GM19351 (cell line): ENCODE measurements around the gene PROZ.

Source experiments
- ATAC-seq: cut with Tn5 transposase; IDR thresholded peaks from one replicate; pipeline ENCODE4 v1.9.1; 2021; ENCODE audit warnings: mild to moderate bottlenecking, moderate library complexity; ENCODE audit not compliant: unreplicated experiment

PROZ gene

GRCh38 chr13:113139577-113139976 lies 18.9 kb upstream of the PROZ start:
- ATAC-seq = no peak

DNA sequence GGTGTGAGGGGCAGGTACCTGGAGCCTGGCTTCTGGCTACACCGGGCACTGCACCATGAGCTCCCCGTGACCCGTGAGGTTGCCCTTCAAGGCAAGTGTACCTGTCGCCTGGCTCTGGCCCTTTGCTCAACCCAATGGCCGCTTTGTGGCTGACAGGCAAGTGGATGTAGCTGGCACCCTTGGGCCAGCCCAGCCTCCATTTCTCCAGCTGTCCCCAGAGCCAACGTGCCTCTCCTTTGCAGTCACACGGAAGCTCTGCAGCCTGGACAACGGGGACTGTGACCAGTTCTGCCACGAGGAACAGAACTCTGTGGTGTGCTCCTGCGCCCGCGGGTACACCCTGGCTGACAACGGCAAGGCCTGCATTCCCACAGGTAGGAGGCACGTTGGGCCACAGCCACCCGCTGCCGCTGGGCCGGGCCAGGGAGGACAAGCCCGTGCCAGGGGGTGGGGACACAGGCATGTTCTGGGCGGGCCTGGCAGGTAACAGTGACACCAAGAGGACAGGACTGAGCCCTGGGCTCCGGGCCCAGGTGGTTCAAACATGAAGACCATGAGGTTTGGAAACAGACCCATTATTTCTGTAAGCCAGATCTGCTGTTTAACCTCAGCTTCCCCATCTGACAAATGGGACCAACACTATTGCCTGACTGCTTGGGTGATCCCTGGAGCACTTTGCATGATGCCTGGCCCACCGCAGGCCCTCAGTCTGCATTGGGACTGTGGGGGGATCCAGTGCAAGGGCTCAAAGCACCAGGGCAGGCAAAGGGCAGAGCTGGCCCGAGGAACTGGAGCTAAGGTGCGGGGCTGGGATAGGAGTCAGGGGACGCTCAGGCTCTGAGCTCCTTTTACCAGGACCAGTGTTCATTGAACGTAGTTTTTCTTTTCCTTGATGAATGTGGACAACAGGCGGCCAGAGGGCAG lies 17.5 kb upstream of the PROZ start:
- ATAC-seq = no peak

GRCh38 chr13:113141601-113141970 lies 16.9 kb upstream of the PROZ start:
- no peak for ATAC-seq

- ATAC-seq = no peak
Observed at GRCh38 chr13:113142876-113143275, 15.6 kb upstream of the PROZ start.

DNA sequence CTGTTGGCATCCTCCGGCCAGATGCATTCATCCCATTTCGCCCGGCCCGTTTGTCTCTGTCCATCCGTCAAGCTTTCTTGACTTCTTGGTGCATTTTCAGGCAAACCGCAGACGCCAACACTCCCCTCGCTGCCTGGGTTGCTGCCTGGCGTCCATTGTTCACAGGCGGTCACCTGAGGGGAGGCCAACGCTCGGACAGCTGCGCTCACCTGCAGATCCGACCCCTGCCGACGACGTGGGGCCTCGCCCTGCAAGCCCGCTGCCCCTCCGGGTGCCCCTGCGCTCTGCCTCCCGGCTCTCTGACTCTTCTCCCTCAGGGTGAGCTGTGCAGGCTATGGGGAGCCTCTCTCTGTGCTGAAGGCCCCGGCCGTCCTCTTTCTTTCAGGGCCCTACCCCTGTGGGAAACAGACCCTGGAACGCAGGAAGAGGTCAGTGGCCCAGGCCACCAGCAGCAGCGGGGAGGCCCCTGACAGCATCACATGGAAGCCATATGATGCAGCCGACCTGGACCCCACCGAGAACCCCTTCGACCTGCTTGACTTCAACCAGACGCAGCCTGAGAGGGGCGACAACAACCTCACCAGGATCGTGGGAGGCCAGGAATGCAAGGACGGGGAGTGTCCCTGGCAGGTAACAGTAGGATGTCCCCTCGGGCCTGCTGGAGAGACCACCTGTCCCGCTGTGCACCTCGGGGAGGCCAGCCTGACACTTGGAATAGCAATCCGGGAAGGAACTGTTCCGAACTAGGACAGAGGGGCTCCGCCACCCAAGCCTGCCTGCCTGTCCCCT lies 14.8 kb upstream of the PROZ start:
- ATAC-seq = no peak

DNA sequence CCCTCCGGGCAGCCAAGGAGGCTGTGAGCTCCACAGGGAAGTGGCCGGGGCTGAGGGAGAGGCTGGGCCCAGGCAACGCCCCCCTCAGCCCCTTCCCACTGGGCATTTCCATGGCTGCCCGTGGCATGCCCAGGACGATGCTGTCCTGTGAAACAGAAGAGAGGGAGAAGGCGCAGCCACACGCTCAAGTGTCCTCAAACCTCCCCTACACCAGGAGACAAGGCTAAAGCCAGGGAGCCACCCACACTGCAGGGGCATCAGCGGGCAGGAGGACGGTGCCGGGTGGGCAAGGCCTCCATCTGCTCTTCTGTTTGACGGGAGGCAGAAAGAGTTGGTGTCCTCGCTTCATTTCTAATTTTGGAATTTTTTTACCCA lies 14.2 kb upstream of the PROZ start:
- no peak for ATAC-seq

- no peak for ATAC-seq
Observed at GRCh38 chr13:113145496-113145895, 13.0 kb upstream of the PROZ start.

DNA sequence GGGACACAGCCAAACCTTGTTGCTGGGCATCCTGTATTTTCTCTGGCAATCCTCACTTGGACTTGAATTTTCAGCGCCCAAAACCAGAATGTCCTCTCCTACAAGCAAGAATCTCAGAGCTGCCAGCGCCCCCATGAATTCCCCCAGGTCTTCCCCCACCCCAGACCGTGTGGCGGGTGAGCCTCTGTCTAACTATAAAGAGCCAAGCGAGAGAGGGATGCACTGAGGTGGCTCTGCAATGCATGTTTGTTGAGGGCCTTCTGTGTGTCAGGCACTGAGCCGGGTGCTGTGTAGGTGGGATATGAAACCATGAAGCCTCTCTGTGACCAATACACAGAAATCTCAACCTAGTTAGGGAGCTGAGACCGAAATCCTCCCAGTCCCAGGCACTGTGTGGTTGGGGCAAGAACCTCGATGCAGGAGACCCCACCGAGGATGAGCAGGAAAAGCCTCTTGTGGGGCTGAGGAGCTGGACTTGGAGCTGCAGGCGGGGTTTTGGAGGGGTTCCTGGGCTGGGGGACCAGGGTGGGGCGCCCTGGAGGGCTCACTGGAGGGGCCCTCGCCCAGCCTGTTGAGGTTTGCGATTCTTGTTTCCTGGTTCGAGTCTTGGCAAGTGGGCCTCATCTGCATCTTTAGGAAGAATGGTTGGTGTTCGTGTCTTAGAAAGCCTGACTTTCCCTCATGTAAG lies 12.4 kb upstream of the PROZ start:
- no peak for ATAC-seq

DNA sequence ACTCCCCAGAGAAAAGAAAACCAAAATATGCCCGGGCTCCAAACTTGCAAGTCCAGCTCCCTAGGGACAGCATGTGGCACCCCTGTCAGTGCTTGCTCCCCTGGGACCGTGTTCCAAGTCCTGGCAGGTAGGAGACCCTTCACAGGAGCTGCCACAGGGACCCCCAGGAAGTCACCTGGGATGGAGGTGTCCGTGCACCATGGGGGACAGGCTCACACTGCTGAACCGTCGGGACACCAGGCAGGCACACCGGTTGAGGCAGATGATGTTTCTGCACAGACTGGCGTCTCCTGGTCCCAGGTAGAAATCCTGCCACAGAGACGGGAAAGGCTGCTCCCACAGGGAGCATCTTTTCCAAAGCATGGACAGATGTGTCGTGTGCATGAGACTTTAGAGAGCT lies 11.7 kb upstream of the PROZ start:
- no peak for ATAC-seq

DNA sequence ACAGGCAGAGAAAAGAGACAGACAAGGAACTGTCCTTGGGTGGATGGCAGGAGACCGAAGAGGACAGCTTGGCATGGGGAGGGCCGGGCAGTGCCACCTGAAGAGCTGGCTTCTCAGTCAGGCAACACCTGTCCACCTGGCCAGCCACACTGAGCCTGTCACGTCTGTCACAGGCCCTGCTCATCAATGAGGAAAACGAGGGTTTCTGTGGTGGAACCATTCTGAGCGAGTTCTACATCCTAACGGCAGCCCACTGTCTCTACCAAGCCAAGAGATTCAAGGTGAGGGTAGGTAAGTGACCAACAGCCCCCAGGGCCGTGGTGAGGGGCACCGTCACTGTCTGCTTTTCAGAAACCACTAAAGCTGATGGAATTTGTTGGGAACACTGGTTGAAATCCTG lies 11.2 kb upstream of the PROZ start:
- ATAC-seq = no peak

DNA sequence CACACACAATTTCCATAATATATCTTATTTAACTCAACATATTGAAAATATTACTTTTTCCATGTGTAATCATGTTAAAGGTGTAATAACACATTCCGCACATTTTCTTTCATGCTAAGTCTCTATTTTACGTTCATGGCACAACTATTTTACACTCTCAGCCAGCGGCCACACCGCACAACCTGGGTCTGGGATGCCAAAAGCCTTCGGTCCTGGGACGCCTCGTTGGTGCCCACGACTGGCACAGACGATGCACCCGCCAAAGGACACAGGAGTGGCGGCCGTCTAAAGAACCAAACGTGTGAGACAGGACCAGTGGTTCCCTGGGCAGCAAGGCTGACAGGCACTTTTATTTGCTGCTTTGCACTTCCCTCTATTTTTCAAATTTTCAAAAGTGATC lies 10.0 kb upstream of the PROZ start:
- ATAC-seq = no peak

DNA sequence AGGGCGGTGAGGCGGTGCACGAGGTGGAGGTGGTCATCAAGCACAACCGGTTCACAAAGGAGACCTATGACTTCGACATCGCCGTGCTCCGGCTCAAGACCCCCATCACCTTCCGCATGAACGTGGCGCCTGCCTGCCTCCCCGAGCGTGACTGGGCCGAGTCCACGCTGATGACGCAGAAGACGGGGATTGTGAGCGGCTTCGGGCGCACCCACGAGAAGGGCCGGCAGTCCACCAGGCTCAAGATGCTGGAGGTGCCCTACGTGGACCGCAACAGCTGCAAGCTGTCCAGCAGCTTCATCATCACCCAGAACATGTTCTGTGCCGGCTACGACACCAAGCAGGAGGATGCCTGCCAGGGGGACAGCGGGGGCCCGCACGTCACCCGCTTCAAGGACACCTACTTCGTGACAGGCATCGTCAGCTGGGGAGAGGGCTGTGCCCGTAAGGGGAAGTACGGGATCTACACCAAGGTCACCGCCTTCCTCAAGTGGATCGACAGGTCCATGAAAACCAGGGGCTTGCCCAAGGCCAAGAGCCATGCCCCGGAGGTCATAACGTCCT lies 9.4 kb upstream of the PROZ start:
- ATAC-seq = no peak

DNA sequence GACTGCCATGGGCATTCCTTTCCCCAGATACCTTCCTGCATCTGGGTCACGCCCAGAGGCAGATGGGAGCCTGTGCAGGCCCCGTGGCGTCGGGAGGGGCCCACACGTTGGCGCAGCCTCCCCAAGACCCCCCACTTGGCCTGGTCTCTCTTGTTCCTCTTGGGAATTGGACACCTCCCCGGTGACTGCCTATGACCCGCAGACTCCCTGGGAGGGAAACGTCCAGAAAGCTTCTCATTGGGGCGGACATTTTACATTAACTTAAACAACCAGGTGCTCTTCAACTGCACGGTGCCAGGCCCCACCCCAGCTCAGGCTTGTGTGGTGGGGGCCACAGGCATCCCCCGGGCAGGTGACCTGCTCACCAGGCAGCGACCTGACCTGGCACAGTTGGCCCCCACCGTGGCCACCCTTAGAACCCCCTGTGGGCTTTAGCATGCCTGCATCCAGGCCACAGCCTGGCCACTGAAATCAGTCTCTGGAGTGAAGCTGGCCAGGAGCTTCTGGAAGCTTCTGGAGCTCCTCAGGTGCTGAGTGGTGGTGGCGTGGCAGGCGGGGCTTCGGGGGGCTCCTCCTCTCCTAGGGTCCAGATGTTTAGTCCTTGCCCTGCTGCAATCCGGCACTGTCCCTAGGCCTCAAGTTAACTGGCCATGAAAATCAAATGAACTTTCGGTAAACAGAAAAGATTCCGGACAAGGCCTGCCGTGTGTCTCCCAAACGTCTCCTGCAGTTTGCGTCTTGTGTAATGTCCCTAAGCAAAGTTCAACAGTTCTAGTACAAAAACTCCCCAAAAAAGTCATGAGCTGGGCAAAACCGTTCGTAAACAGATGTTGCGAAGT lies 8.5 kb upstream of the PROZ start:
- no peak for ATAC-seq

- ATAC-seq = no peak
Observed at GRCh38 chr13:113150550-113151365, 7.7 kb upstream of the PROZ start.

GRCh38 chr13:113151745-113152690 lies 6.4 kb upstream of the PROZ start:
- no peak for ATAC-seq

- no peak for ATAC-seq
Observed at GRCh38 chr13:113152691-113152983, 5.8 kb upstream of the PROZ start.

- no peak for ATAC-seq
Observed at GRCh38 chr13:113152984-113153809, 5.3 kb upstream of the PROZ start.
